Measurements from ENCODE around the gene STXBP3.

DNA sequence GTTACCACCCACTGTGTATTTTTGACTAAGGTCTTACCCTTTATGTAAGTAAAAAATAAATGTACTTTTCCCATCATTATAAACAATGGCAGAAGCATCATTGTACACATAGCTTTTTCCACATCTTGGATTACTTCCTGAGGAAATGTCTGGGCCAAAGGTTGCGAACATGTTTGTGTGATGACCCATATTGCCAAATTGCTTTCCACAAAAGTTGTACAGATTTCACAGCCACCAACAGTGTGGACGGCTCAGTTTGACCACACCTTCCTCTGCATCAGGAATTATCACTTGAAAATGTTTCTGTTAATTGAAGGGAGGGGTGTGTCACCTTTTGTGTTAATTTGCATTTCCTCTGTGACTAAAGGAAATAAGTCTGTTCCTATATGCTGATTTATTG is 84.8 kb downstream of the STXBP3 start:
- TF ChIP-seq POLR2A (IDR thresholded peaks at IDR 0.05), result no peak
- TF ChIP-seq, protein P1, sequence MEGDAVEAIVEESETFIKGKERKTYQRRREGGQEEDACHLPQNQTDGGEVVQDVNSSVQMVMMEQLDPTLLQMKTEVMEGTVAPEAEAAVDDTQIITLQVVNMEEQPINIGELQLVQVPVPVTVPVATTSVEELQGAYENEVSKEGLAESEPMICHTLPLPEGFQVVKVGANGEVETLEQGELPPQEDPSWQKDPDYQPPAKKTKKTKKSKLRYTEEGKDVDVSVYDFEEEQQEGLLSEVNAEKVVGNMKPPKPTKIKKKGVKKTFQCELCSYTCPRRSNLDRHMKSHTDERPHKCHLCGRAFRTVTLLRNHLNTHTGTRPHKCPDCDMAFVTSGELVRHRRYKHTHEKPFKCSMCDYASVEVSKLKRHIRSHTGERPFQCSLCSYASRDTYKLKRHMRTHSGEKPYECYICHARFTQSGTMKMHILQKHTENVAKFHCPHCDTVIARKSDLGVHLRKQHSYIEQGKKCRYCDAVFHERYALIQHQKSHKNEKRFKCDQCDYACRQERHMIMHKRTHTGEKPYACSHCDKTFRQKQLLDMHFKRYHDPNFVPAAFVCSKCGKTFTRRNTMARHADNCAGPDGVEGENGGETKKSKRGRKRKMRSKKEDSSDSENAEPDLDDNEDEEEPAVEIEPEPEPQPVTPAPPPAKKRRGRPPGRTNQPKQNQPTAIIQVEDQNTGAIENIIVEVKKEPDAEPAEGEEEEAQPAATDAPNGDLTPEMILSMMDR (IDR thresholded peaks at IDR 0.05), result no peak
